Mesodermal cell (in vitro differentiated cells): ENCODE measurements around the gene OSBPL10.

ENCODE experiments used
- H3K27ac ChIP-seq: 2 replicates; pipeline ENCODE4 v1.7.0; 2013; ENCODE audit warnings: mild to moderate bottlenecking, low read depth, low read length, moderate library complexity; ENCODE audit not compliant: severe bottlenecking
- H3K36me3 ChIP-seq: 2 replicates; pipeline ENCODE4 v1.7.1; 2013; ENCODE audit warnings: mild to moderate bottlenecking, low read length, moderate library complexity; ENCODE audit not compliant: control insufficient read depth, insufficient read depth
- H3K4me1 ChIP-seq: one replicate; pipeline ENCODE4 v1.7.1; 2013; ENCODE audit warnings: mild to moderate bottlenecking, low read length; ENCODE audit not compliant: insufficient read depth, control insufficient read depth, poor library complexity, severe bottlenecking
- H3K4me3 ChIP-seq: 2 replicates; pipeline ENCODE4 v1.7.0; 2013; ENCODE audit warnings: low read length, control low read depth, mild to moderate bottlenecking; ENCODE audit not compliant: insufficient read depth, poor library complexity, severe bottlenecking; ENCODE audit errors: extremely low read depth
- H3K9me3 ChIP-seq: 2 replicates; pipeline ENCODE4 v1.7.1; 2013; ENCODE audit warnings: mild to moderate bottlenecking, low read length, moderate library complexity; ENCODE audit not compliant: control insufficient read depth
- WGBS, 2 experiments: methylation state at CpG; one replicate each; pipeline ENCODE4 v1.1.5; 2013; ENCODE audit warnings: missing lambda C conversion rate in 2 of 2; ENCODE audit not compliant: insufficient coverage in 2 of 2; 5-methylcytosine and 5-hydroxymethylcytosine counted together

OSBPL10 gene

DNA sequence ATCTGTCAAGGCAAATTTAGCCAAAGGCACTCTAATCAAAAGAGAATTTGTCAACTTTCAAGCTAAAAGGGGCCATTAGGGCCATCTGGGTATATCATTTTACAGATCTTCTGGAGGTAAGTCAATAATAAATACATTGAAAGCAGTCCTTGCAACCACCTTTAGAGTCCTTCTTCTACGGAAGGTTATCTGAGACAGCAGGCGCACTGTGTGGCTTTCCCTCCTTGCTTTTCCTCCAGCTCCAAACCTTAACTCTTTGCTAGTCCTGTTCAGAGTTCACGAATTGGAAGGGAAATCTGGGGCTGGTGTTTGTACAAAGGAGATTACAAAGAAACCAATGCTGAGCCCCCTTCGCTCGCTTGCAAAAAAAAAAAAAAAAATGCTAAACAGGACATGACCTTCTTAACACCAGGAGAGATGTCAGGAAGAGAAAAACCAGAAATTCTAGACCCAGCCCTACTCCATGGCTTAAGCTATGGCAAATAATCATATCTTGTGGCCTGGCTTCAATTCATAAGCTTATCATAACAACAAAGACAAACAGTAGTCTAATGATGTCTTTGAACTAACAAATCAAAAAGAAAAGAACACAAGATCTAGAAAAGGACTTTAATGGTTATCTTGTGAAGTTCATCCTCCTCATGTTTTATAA, 232.7 kb downstream of the OSBPL10 start:
- Histone ChIP-seq H3K9me3 (no peaks in the 10 kb centered on the region), H3K27ac (no peak overlapping the region), H3K36me3 (peaks cover 3% of the 10 kb centered on the region), H3K4me3 (no peak overlapping the region), H3K4me1 (no peaks in the 10 kb centered on the region)
- 100% methylated on average over 1 to 2 of the region's 5 CpGs for WGBS, 2 experiments

DNA sequence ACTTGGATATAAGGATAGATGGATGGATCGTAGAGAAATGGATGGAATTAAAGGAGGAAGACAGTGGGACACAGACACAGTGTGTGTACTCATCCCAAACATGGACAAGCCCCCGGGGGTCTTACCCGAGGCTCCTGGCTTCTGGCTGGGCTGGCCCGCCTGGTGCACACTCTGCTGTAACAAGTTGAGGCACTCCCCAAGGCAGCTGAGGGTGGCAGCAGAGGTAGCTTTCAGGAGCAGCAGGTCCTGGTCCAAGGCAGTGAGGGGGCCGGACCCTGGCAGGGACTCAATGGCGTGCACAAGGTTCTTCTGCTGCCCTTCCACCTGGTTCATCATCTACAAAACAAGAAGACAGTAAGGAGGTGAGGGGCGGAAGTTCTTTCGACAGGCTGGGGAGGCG, 233.3 kb downstream of the OSBPL10 start:
- H3K9me3 ChIP-seq, result no peaks in the 10 kb centered on the region
- 89 to 95% methylated on average over 4 to 9 of the region's 9 CpGs for WGBS, 2 experiments

DNA sequence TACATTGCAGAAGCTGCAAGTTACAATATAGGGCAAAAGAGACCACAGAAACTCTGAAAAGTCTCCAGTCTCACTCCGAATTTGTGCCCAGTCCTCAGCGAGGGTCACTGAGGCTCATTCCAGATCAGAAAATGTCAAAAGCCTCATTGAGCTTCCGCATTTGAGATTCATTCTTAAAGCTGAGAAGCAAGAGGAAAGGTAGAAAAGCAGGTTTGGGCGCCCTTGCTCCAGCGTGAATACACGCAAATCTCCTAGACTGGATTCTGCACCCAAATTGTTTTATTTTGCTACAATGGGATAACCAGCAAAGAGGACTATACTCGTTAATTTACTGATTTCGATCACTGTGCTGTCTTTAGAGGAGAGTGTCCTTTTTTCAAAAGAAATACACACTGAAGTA, 236.1 kb downstream of the OSBPL10 start:
- H3K27ac ChIP-seq, result no peak overlapping the region
- H3K4me1 ChIP-seq, result no peaks in the 10 kb centered on the region
- no peaks in the 10 kb centered on the region for H3K9me3 ChIP-seq
- WGBS, 2 experiments, result 90 to 95% methylated on average over 5 to 8 of the region's 8 CpGs
- H3K36me3 ChIP-seq, result peaks cover 3% of the 10 kb centered on the region
- H3K4me3 ChIP-seq, result no peak overlapping the region

More for the DNA sequence above, 233.3 kb downstream of the OSBPL10 start:
- H3K27ac ChIP-seq, result no peak overlapping the region
- no peaks in the 10 kb centered on the region for H3K4me1 ChIP-seq
- no peak overlapping the region for H3K4me3 ChIP-seq
- peaks cover 3% of the 10 kb centered on the region for H3K36me3 ChIP-seq

DNA sequence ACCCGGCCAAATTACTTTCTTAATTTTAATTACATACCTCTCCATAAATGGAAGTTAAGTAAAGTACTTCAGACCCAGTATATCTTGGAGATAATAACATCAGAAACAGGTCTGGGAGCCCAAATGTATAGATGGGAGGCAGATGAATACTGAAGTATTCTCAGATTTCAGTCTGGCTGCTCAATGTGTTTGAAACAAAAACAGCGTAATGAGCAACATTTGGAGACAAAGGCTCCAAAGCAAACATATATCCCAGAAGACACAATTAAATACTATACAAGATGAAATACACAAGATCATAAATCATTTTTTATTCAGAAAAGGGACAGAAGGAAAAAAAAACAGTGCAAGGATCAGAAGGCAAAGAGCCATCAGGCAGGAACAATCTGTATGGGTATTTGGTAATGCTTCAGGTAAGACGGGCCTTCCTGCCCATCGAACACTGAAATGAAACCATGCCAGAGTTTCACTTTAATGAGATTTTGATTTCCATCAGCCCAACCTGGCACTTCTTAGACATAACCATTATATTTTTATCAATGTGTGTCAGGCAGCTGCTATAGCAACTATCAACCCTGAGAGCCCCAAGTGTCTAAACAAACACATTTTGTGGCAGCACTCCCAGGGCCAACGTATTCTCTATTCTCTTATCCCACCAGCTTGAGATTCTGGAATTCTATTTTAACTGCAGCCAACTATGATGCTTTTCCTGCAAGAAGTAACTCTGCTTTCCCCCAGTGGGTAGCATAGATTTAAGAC, 237.6 kb downstream of the OSBPL10 start:
- Histone ChIP-seq H3K9me3 (no peaks in the 10 kb centered on the region), H3K36me3 (peaks cover 3% of the 10 kb centered on the region), H3K4me3 (no peak overlapping the region), H3K27ac (no peak overlapping the region), H3K4me1 (no peaks in the 10 kb centered on the region)
- 86 to 100% methylated on average over 1 to 3 of the region's 5 CpGs for WGBS, 2 experiments

DNA sequence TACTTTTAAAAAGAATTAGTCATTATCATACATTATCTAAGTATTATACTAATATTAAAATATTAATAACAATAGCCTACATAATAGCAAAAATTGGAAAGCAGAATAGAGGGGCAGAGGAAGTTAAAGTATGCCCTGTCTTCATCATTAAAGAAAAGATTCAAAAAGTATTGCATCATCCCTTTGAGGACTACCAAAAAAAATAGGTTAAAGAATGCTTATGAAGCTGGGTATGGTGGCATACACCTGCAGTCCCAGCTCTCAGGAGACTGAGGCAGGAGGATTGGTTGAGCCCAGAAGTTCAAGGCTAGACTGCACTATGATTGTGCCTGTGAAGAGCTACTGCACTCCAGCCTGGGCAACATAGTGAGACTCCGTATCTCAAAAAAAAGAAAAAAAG, 240.7 kb downstream of the OSBPL10 start:
- Histone ChIP-seq H3K4me1 (no peaks in the 10 kb centered on the region), H3K27ac (no peak overlapping the region), H3K9me3 (no peaks in the 10 kb centered on the region), H3K36me3 (no peaks in the 10 kb centered on the region), H3K4me3 (no peak overlapping the region)
- no CpG with 5 or more reads among the region's 1 CpG for WGBS, 2 experiments

DNA sequence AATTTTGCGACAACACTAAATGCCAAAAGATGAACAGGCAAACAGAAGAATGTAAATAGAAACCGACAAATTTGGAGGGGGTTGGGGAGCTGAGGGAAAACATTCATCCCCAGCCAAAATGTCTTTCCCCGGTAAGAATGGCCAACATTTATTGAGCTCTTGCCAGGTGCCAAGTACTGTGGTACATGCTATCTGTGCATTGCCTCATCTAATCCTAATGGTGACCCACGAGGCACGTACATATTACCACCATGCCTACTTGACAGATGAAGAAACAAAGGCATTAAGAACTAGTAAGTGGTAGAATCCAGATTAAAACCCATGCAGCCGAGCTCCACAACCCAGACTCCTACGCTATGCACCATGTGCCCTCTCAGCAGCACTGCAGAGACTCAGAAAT, 242.7 kb downstream of the OSBPL10 start:
- H3K4me3 ChIP-seq, result no peak overlapping the region
- no peaks in the 10 kb centered on the region for H3K36me3 ChIP-seq
- no peak overlapping the region for H3K27ac ChIP-seq
- H3K9me3 ChIP-seq, result no peaks in the 10 kb centered on the region
- no peaks in the 10 kb centered on the region for H3K4me1 ChIP-seq
- 92 to 95% methylated on average over 3 to 4 of the region's 7 CpGs for WGBS, 2 experiments

DNA sequence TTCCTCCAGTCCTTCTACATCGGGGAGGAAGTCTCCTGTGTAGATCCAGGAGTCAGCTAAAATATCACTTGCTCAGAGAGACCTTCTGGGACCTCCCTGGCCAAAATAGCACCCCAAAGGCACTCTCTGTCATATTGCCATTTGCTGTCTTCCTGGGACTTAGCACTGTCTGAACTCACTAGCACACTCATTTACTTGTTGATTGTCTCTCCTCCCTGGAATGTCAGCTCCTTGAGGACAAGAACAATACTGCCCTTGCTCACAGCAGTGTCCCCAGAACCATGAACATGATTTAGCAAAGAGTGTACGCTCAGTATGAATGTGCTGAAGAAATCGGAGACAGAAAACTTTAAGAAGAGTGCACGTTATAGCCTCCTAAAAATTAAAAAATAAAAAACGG, 245.4 kb downstream of the OSBPL10 start:
- WGBS, 2 experiments, result 94 to 96% methylated on average over 3 to 5 of the region's 5 CpGs

DNA sequence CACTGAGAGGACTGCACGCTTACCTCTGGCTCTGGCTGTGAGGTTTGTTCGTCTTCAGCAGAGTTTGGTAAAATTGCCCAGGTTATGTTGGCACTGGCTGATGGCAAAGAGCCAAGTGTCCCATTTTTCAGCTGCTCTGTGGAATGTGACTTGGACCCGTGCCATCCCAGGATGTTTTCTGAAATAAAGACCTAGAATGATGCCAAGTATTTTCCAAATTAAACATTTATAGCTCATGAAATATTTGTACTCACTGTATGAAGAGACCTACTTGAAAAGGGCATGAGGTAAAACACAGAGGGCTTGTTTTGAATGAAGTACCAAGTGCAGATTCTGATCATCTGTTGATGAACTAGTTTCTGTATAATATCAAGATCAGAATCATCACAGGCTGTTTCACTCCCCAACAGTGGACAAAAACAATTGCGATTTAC, 247.8 kb downstream of the OSBPL10 start:
- 88 to 92% methylated on average over 2 to 3 of the region's 4 CpGs for WGBS, 2 experiments
- no peak overlapping the region for H3K27ac ChIP-seq

More for the DNA sequence above, 245.4 kb downstream of the OSBPL10 start:
- Histone ChIP-seq H3K4me3 (no peak overlapping the region), H3K36me3 (peaks cover 3% of the 10 kb centered on the region), H3K4me1 (no peaks in the 10 kb centered on the region), H3K27ac (no peak overlapping the region), H3K9me3 (no peaks in the 10 kb centered on the region)

DNA sequence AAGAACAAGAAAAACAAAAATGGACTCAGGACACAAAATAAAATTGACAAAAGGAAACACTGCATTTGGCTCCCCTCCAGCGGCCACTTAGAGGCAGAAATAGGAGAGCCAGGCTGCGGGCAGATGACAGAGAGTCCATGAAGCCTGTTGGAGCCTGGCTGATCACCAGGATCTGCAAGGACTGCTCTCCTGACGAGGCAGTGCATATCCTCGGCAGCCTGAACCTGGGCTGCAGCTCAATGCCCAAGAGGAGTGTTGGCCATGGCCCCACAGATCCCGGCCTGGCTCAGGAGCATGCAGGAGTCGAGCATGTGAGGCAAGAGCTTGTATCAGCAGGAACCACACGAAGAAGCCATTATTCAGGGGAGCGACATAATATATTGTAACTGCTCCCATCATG, 248.5 kb downstream of the OSBPL10 start:
- no peaks in the 10 kb centered on the region for H3K4me1 ChIP-seq
- no peak overlapping the region for H3K4me3 ChIP-seq
- no peak overlapping the region for H3K27ac ChIP-seq
- 86 to 90% methylated on average over 8 of the region's 8 CpGs for WGBS, 2 experiments
- peaks cover 3% of the 10 kb centered on the region for H3K36me3 ChIP-seq
- H3K9me3 ChIP-seq, result no peaks in the 10 kb centered on the region

More for the DNA sequence above, 247.8 kb downstream of the OSBPL10 start:
- no peak overlapping the region for H3K4me3 ChIP-seq
- H3K4me1 ChIP-seq, result no peaks in the 10 kb centered on the region
- H3K9me3 ChIP-seq, result no peaks in the 10 kb centered on the region
- peaks cover 3% of the 10 kb centered on the region for H3K36me3 ChIP-seq

DNA sequence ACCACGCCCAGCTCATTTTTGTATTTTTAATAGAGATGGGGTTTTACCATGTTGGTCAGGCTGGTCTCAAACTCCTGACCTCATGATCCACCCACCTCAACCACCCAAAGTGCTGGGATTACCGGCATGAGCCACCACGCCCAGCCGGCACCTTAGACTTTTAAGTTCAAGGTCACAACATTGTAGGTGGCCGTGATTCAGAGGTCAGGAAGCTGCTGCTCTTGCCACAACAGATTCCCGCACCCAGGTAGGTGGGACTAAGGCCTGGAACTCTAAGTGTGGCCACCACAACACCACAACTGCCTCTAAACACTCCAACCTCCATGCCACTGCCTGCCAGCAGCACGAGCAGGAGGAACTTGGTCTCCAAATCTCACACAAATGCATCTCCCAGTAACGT, 251.5 kb downstream of the OSBPL10 start:
- H3K9me3 ChIP-seq, result no peaks in the 10 kb centered on the region
- WGBS, 2 experiments, result 80 to 90% methylated on average over 4 to 6 of the region's 8 CpGs
- H3K27ac ChIP-seq, result no peak overlapping the region
- no peak overlapping the region for H3K4me3 ChIP-seq
- H3K4me1 ChIP-seq, result no peaks in the 10 kb centered on the region
- peaks cover 3% of the 10 kb centered on the region for H3K36me3 ChIP-seq

DNA sequence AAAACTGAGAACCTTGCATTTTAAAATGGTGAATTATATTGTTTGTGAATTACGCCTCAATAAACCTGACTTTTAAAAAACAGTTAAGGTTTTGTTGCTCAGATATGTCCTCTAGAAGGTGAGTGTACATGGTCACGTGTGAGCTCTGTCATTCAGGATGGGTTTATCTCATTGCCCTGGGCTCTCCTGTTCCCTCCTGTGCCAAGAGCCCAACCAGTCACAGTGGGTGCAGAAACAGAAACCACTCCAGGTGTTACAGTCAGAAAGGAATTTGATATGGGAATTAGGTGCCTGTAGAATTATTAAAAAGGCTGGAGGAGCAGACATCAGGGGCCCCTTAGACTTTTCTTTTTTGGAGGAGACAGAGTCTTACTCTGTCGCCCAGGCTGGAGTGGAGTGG, 252.0 kb downstream of the OSBPL10 start:
- Histone ChIP-seq H3K36me3 (peaks cover 3% of the 10 kb centered on the region), H3K9me3 (no peaks in the 10 kb centered on the region), H3K27ac (no peak overlapping the region), H3K4me1 (no peaks in the 10 kb centered on the region), H3K4me3 (no peak overlapping the region)
- 67 to 77% methylated on average over 1 to 2 of the region's 3 CpGs for WGBS, 2 experiments
